K562 (cell line): Measurements from ENCODE around the gene CREB5. TPM values are rescaled to one million over a fixed set of nuclear protein-coding genes. Genes with fewer than 3 reads are reported as not detected.
A peak's percentile ranks its signal among the peaks of the same experiment; 100 is the strongest.
"Not testable (repeated sequence)": the region's sequence is repeated elsewhere in the genome, so short reads cannot be mapped to it uniquely, and the experiment has no call there.

Source experiments
- ATAC-seq: fragments of 200-7000 bp; cut with Tn5 transposase; 3 replicates; pipeline ENCODE4 v1.9.1; 2020; ENCODE audit warnings: moderate library complexity
- BruUV-seq: library from RNA; stranded (reverse); fragments of 400-500 nt; replicated peaks from 2 replicates; lab custom pipeline; 2021; lab: Mats Ljungman, UMichigan
- CTCF ChIA-PET: fragments of 300-600 bp; formaldehyde crosslinking; extraction: SDS; loops from one replicate; lab custom pipeline; 2021; ENCODE audit warnings: low intra/inter-chr PET ratio; lab: Yijun Ruan, JAX
- POLR2A ChIA-PET: fragments of 300-600, 350-650 bp; sonication (Branson Sonifier 250); formaldehyde crosslinking; extraction: SDS; loops from one replicate; lab custom pipeline; 2021; ENCODE audit warnings: antibody characterized with exemption, inconsistent platforms; lab: Yijun Ruan, JAX
- DNase-seq, 4 experiments: peaks; one replicate each; pipeline versions ENCODE4 v3.0.0 to v3.0.0-alpha.2; 2011 to 2018; ENCODE audit warnings: low spot score in 3 of 4, mixed read lengths in 3 of 4; ENCODE audit errors: extremely low read depth in 1 of 4
- FAIRE-seq: peaks from 2 replicates; lab custom pipeline; 2011; peaks lifted over from hg19 to GRCh38; lab: Jason Lieb, UNC
- H2AFZ ChIP-seq: 2 replicates; pipeline ENCODE4 v1.6.0; 2011; ENCODE audit warnings: low read depth, low read length, control low read depth, inconsistent platforms
- H3K27ac ChIP-seq: fragments of 200-600 bp; 3 replicates; pipeline ENCODE4 v1.8.0; 2011; ENCODE audit warnings: low read depth, mild to moderate bottlenecking, control low read depth, inconsistent platforms, low read length, moderate library complexity, mixed read lengths; ENCODE audit errors: extremely low read depth
- H3K27me3 ChIP-seq, 2 experiments: fragments of 300-600 bp in 1 of 2; 2 replicates in 1 of 2; 3 replicates in 1 of 2; pipeline versions ENCODE4 v1.6.0 to v1.8.0; 2011; ENCODE audit warnings: inconsistent platforms in 2 of 2, low read length in 2 of 2, mild to moderate bottlenecking in 1 of 2, mixed read lengths in 1 of 2, moderate library complexity in 1 of 2; ENCODE audit not compliant: control insufficient read depth in 2 of 2, insufficient read depth in 2 of 2
- H3K36me3 ChIP-seq: fragments of 300-600 bp; 3 replicates; pipeline ENCODE4 v1.8.0; 2011; ENCODE audit warnings: mild to moderate bottlenecking, low read length, inconsistent platforms; ENCODE audit not compliant: control insufficient read depth, insufficient read depth
- H3K4me1 ChIP-seq, 2 experiments: fragments of 200-600 bp in 1 of 2; replicated peaks in 1 of 2; 2 replicates in 1 of 2; 3 replicates in 1 of 2; pipeline versions ENCODE4 v1.5.1 to v1.8.0; 2011; ENCODE audit warnings: inconsistent platforms in 2 of 2, low read length in 2 of 2, mild to moderate bottlenecking in 1 of 2, mixed read lengths in 1 of 2, moderate library complexity in 1 of 2; ENCODE audit not compliant: control insufficient read depth in 2 of 2, insufficient read depth in 2 of 2
- H3K4me2 ChIP-seq: 2 replicates; pipeline ENCODE4 v1.6.1; 2011; ENCODE audit warnings: low read length, control low read depth, inconsistent platforms, mixed read lengths; ENCODE audit not compliant: insufficient read depth
- H3K4me3 ChIP-seq: fragments of 200-600 bp; sonication (generic), shearing (Covaris generic); 2 replicates; pipeline ENCODE4 v1.5.1; 2016; ENCODE audit warnings: control low read depth, inconsistent platforms
- H3K79me2 ChIP-seq: fragments of 200-600 bp; 3 replicates; pipeline ENCODE4 v1.8.0; 2011; ENCODE audit warnings: low read length, inconsistent platforms; ENCODE audit not compliant: control insufficient read depth, insufficient read depth
- H3K9ac ChIP-seq, 2 experiments: 2 replicates each; pipeline versions ENCODE4 v1.6.0 to v1.6.1; 2011; ENCODE audit warnings: low read depth in 2 of 2, low read length in 2 of 2, control low read depth in 1 of 2, inconsistent platforms in 1 of 2, mild to moderate bottlenecking in 1 of 2, mixed read lengths in 1 of 2; ENCODE audit not compliant: insufficient read depth in 1 of 2
- H3K9me1 ChIP-seq: one replicate; pipeline ENCODE4 v1.6.0; 2011; ENCODE audit warnings: inconsistent platforms, mild to moderate bottlenecking, low read length, moderate library complexity; ENCODE audit not compliant: control insufficient read depth, insufficient read depth
- H3K9me3 ChIP-seq: replicated peaks from 2 replicates; pipeline ENCODE4 v1.5.1; 2011; ENCODE audit warnings: low read depth, low read length, inconsistent platforms; ENCODE audit not compliant: control insufficient read depth, insufficient read depth
- H4K20me1 ChIP-seq: replicated peaks from 2 replicates; pipeline ENCODE4 v1.6.1; 2011; ENCODE audit warnings: low read length, inconsistent platforms, mixed read lengths; ENCODE audit not compliant: control insufficient read depth, insufficient read depth
- CHD2 ChIP-seq: IDR thresholded peaks from 2 replicates; pipeline ENCODE4 v1.6.1; 2011; ENCODE audit warnings: low read depth, low read length
- EHMT2 ChIP-seq: fragments of 450-650 bp; IDR thresholded peaks from 2 replicates; pipeline ENCODE4 v1.6.1; 2018; ENCODE audit warnings: antibody characterized with exemption
- ELF2 ChIP-seq: fragments of 250-450 bp; sonication (Bioruptor Pico); IDR thresholded peaks from 2 replicates; pipeline ENCODE4 v1.5.0; 2021; ENCODE audit warnings: mild to moderate bottlenecking
- GABPA ChIP-seq: fragments of 200-800 bp; sonication (Bioruptor generic); conservative IDR thresholded peaks from 2 replicates; pipeline ENCODE4 v1.6.1; 2016; ENCODE audit warnings: low read depth, missing genetic modification characterization, missing compliant biosample characterization
- L3MBTL2 ChIP-seq: fragments of 450-650 bp; IDR thresholded peaks from 2 replicates; pipeline ENCODE4 v1.6.1; 2016; ENCODE audit warnings: mild to moderate bottlenecking, moderate library complexity
- MCM3 ChIP-seq: fragments of 450-650 bp; IDR thresholded peaks from 2 replicates; pipeline ENCODE4 v1.6.1; 2016
- PHF8 ChIP-seq: fragments of 200-600 bp; sonication (generic); IDR thresholded peaks from 2 replicates; pipeline ENCODE4 v1.6.1; 2012; ENCODE audit warnings: mixed run types, mild to moderate bottlenecking, inconsistent platforms, low read length, moderate library complexity, borderline replicate concordance
- POLR2H ChIP-seq: IDR thresholded peaks from 2 replicates; pipeline ENCODE4 v1.6.1; 2016; ENCODE audit warnings: missing genetic modification characterization, low read depth, mild to moderate bottlenecking, control low read depth, missing compliant biosample characterization, moderate library complexity
- SPI1 ChIP-seq: IDR thresholded peaks from 2 replicates; pipeline ENCODE4 v1.6.1; 2011; ENCODE audit warnings: low read depth, low read length, control low read depth, borderline replicate concordance
- ZNF766 ChIP-seq: fragments of 200-800 bp; sonication (Bioruptor generic); conservative IDR thresholded peaks from 2 replicates; pipeline ENCODE4 v1.6.1; 2016; ENCODE audit warnings: missing genetic modification characterization, missing compliant biosample characterization
- WGBS: fragments of 100-300 bp; shearing (Covaris generic); methylation state at CpG from one replicate; pipeline ENCODE4 v1.1.6; 2016; ENCODE audit warnings: low coverage, mixed read lengths; ENCODE audit not compliant: insufficient coverage; ENCODE audit errors: missing lambda C conversion rate; 5-methylcytosine and 5-hydroxymethylcytosine counted together
- in situ Hi-C: fragments of 300-500 bp; cut with MboI; formaldehyde crosslinking; loops from 4 replicates; pipeline ENCODE4 v1.15.0; 2018; ENCODE audit warnings: inconsistent platforms, mixed read lengths
- intact Hi-C: fragments of 100-400 bp; cut with micrococcal nuclease; formaldehyde crosslinking; loops from 2 replicates; pipeline ENCODE4 v1.14.2; 2022
- polyA plus RNA-seq, 8 experiments: library from polyadenylated mRNA; depleted of rRNA in 4 of 8; stranded (reverse) in 5 of 8; unstranded in 3 of 8; fragments of >200 nt; fragmentation: Nextera tagmentation in 2 of 8; fragmentation: Illumina TruSeq in 1 of 8; extraction: Ambion mirVana in 2 of 8; extraction: Trizol in 1 of 8; gene quantifications; 2 replicates each; pipeline versions ENCODE4 v1.2.1 to v1.2.3, GENCODE V29; 2011 to 2014; ENCODE audit warnings: inconsistent platforms in 1 of 8, missing spikeins in 1 of 8
- total RNA-seq, 7 experiments: library from RNA; depleted of rRNA in 6 of 7; stranded (reverse); fragments of >200 nt in 6 of 7; fragmentation: Illumina TruSeq in 2 of 7; extraction: Trizol in 2 of 7; gene quantifications; 2 replicates each; pipeline versions ENCODE4 v1.2.1 to v1.2.3, GENCODE V29; 2011 to 2021; ENCODE audit warnings: low replicate concordance in 1 of 7
- TF ChIP-seq, protein P1 (sequence below), 2 experiments: fragments of 450-650 bp; IDR thresholded peaks; 2 replicates each; pipeline ENCODE4 v1.6.1; 2018; ENCODE audit warnings: mild to moderate bottlenecking in 2 of 2, low read depth in 1 of 2; ENCODE audit not compliant: partially characterized antibody in 2 of 2

CREB5 gene
- total and polyA plus RNA-seq, 9 of the 15 experiments (the other 6 are each of a cell fraction or from before 2014, with no cell fraction given), result 0.33 to 6.4 (median 1.8) TPM

DNA sequence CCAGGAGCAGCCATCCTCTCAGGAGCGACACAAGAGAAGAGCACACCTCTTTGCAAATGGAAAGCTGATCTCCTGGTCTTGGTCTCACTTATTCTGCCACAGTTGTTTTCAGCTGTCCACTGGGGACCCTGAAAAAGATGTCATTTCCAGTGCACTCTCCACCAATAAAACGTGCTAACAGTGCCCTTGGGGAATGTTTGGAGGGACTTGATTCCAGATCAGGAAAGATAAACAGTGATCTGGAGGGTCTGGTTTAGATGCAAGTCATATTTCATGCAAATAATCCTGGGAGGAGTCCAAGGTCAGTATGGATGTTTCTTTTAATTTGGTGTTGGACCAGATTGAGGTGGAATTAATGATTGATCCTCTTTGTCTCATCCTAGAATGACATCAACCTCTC, 185.0 kb downstream of the CREB5 start:
- Histone ChIP-seq H3K9me1 (no peaks in the 10 kb centered on the region), H3K4me3 (no peak overlapping the region), H3K4me1 (no peaks in the 10 kb centered on the region), H3K27me3 (no peaks in the 10 kb centered on the region), H3K9me3 (no peaks in the 10 kb centered on the region), H3K36me3 (no peaks in the 10 kb centered on the region), H3K4me2 (no peak overlapping the region), H2AFZ (no peak overlapping the region), H3K27ac (no peak overlapping the region), H3K9ac (no peak overlapping the region), H4K20me1 (no peaks in the 10 kb centered on the region), H3K79me2 (no peaks in the 10 kb centered on the region)
- no peak for TF ChIP-seq MCM3
- CTCF ChIA-PET, result no interaction called here
- BruUV-seq, result no TSS peak
- DNase-seq (no peak), FAIRE-seq (no peak), ATAC-seq (no peak)
- POLR2A ChIA-PET, result interaction anchor here (1.5 kb wide), 1 partner anchor 12 kb away, joined by 3 read pairs; no protein-coding TSS in a partner anchor
- intact Hi-C loops (no loop called here), in situ Hi-C loops (no loop called here)
- 0% methylated on average over 2 of the region's 2 CpGs for WGBS

GRCh38 chr7:28598037-28598436, 185.7 kb downstream of the CREB5 start:
- H3K36me3 ChIP-seq, CTCF ChIA-PET, H3K79me2 ChIP-seq, FAIRE-seq, BruUV-seq, H2AFZ ChIP-seq, H4K20me1 ChIP-seq, intact Hi-C loops, H3K27ac ChIP-seq, H3K9me1 ChIP-seq, in situ Hi-C loops, H3K9ac ChIP-seq, ATAC-seq, H3K4me1 ChIP-seq, H3K27me3 ChIP-seq, H3K9me3 ChIP-seq, DNase-seq: not testable (repeated sequence)
- 1% methylated on average over 5 of the region's 5 CpGs for WGBS
- TF ChIP-seq, protein P1, sequence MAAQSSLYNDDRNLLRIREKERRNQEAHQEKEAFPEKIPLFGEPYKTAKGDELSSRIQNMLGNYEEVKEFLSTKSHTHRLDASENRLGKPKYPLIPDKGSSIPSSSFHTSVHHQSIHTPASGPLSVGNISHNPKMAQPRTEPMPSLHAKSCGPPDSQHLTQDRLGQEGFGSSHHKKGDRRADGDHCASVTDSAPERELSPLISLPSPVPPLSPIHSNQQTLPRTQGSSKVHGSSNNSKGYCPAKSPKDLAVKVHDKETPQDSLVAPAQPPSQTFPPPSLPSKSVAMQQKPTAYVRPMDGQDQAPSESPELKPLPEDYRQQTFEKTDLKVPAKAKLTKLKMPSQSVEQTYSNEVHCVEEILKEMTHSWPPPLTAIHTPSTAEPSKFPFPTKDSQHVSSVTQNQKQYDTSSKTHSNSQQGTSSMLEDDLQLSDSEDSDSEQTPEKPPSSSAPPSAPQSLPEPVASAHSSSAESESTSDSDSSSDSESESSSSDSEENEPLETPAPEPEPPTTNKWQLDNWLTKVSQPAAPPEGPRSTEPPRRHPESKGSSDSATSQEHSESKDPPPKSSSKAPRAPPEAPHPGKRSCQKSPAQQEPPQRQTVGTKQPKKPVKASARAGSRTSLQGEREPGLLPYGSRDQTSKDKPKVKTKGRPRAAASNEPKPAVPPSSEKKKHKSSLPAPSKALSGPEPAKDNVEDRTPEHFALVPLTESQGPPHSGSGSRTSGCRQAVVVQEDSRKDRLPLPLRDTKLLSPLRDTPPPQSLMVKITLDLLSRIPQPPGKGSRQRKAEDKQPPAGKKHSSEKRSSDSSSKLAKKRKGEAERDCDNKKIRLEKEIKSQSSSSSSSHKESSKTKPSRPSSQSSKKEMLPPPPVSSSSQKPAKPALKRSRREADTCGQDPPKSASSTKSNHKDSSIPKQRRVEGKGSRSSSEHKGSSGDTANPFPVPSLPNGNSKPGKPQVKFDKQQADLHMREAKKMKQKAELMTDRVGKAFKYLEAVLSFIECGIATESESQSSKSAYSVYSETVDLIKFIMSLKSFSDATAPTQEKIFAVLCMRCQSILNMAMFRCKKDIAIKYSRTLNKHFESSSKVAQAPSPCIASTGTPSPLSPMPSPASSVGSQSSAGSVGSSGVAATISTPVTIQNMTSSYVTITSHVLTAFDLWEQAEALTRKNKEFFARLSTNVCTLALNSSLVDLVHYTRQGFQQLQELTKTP (IDR thresholded peaks at IDR 0.05; ENCODE audit: low read depth in 1 of 2, partially characterized antibody in 2 of 2), result peak in 1 of 2 experiments; percentile 38
- TF ChIP-seq GABPA (tag) (peak; percentile 66), PHF8 (0 out of 2 replicates have a peak, but pooled peaks have one; percentile 17), POLR2H (tag) (peak; percentile 59), SPI1 (peak; percentile 44; the same call in 1 of the 2 replicates), EHMT2 (peak; percentile 28; the same call in 1 of the 2 replicates), ZNF766 (CRISPR knock-in tag) (peak; percentile 83), ELF2 (CRISPR knock-in tag) (peak; percentile 44; the same call in 1 of the 2 replicates), L3MBTL2 (0 out of 2 replicates have a peak, but pooled peaks have one; percentile 12), CHD2 (peak; percentile 70)
- POLR2A ChIA-PET, result interaction anchor here (0.9 to 1.5 kb wide), 2 partner anchors 11 to 12 kb away, joined by 3 read pairs; no protein-coding TSS in a partner anchor
- peak overlapping the region; percentile 29; the same call in 1 of the 2 replicates for H3K4me3 ChIP-seq
- peak overlapping the region; percentile 43; the same call in 1 of the 2 replicates for H3K4me2 ChIP-seq
